ENCODE data around the gene VPS8.
"Not testable (repeated sequence)": the region's sequence is repeated elsewhere in the genome, so short reads cannot be mapped to it uniquely, and the experiment has no call there.

Gene VPS8

GRCh38 chr3:185017584-185017983 lies 205.6 kb downstream of the VPS8 start:
- DNase-seq, result not testable (repeated sequence)

- not testable (repeated sequence) for DNase-seq
Measured at GRCh38 chr3:185017996-185018395, 206.0 kb downstream of the VPS8 start.

- no peak for DNase-seq
Measured at GRCh38 chr3:185021256-185021655, 209.3 kb downstream of the VPS8 start.

GRCh38 chr3:185024406-185024805 lies 212.4 kb downstream of the VPS8 start:
- no peak for DNase-seq

GRCh38 chr3:185024966-185025365 lies 213.0 kb downstream of the VPS8 start:
- no peak for DNase-seq

- DNase-seq, result no peak
Measured at GRCh38 chr3:185028121-185028520, 216.2 kb downstream of the VPS8 start.

GRCh38 chr3:185029086-185029485 lies 217.1 kb downstream of the VPS8 start:
- no peak for DNase-seq

- no peak for DNase-seq
Measured at GRCh38 chr3:185030399-185030798, 218.4 kb downstream of the VPS8 start.

GRCh38 chr3:185030951-185031350 lies 219.0 kb downstream of the VPS8 start:
- DNase-seq, result no peak

GRCh38 chr3:185037801-185038200 lies 225.8 kb downstream of the VPS8 start:
- no peak for DNase-seq

GRCh38 chr3:185040425-185040824 lies 228.5 kb downstream of the VPS8 start:
- no peak for DNase-seq

- DNase-seq, result no peak
Measured at GRCh38 chr3:185041540-185041939, 229.6 kb downstream of the VPS8 start.

GRCh38 chr3:185042312-185043050 lies 230.5 kb downstream of the VPS8 start:
- DNase-seq, result no peak

GRCh38 chr3:185046164-185046515 lies 234.2 kb downstream of the VPS8 start:
- DNase-seq, result no peak

GRCh38 chr3:185046603-185047002 lies 234.6 kb downstream of the VPS8 start:
- no peak for DNase-seq

GRCh38 chr3:185049710-185050109 lies 237.7 kb downstream of the VPS8 start:
- no peak for DNase-seq

- no peak for DNase-seq
Measured at GRCh38 chr3:185051801-185052200, 239.8 kb downstream of the VPS8 start.

GRCh38 chr3:185052631-185053030 lies 240.7 kb downstream of the VPS8 start:
- DNase-seq, result no peak

- DNase-seq, result no peak
Measured at GRCh38 chr3:185056908-185057307, 244.9 kb downstream of the VPS8 start.

- DNase-seq, result no peak
Measured at GRCh38 chr3:185057829-185058228, 245.9 kb downstream of the VPS8 start.

GRCh38 chr3:185058796-185059195 lies 246.8 kb downstream of the VPS8 start:
- DNase-seq, result no peak

- no peak for DNase-seq
Measured at GRCh38 chr3:185059766-185060165, 247.8 kb downstream of the VPS8 start.

GRCh38 chr3:185060655-185061054 lies 248.7 kb downstream of the VPS8 start:
- DNase-seq, result no peak

GRCh38 chr3:185062191-185062590 lies 250.2 kb downstream of the VPS8 start:
- no peak for DNase-seq

- no peak for DNase-seq
Measured at GRCh38 chr3:185063431-185063830, 251.5 kb downstream of the VPS8 start.
